Right atrium auricular region (tissue), 2 donors: ENCODE measurements around the gene OTX1. TPM values are rescaled to one million over a fixed set of nuclear protein-coding genes. Genes with fewer than 3 reads are reported as not detected.

ENCODE experiments used
- DNase-seq: peaks from one replicate; pipeline ENCODE4 v3.0.0-alpha.2; 2019; ENCODE audit warnings: low spot score
- H3K27ac ChIP-seq, 2 donors: fragments of 200-600 bp; sonication (generic); 1 replicate in 1 of 2; 2 replicates in 1 of 2; pipeline ENCODE4 v1.5.1; 2016 to 2019
- H3K27me3 ChIP-seq, 2 donors: fragments of 200-600 bp; sonication (generic); one replicate each; pipeline versions ENCODE4 v1.5.1 to v1.6.0; 2017 to 2019
- H3K36me3 ChIP-seq: fragments of 200-600 bp; sonication (generic); one replicate; pipeline ENCODE4 v1.5.1; 2016
- H3K4me1 ChIP-seq, 2 donors: fragments of 200-600 bp; sonication (generic); one replicate each; pipeline versions ENCODE4 v1.5.1 to v1.6.0; 2017 to 2019
- H3K4me3 ChIP-seq, 2 donors: fragments of 200-600 bp; sonication (generic); 1 replicate in 1 of 2; 2 replicates in 1 of 2; pipeline ENCODE4 v1.5.1; 2017 to 2019; ENCODE audit warnings: mild to moderate bottlenecking in 1 of 2, moderate library complexity in 1 of 2
- H3K9me3 ChIP-seq, 2 donors: fragments of 200-600 bp; sonication (generic); one replicate each; pipeline ENCODE4 v1.5.1; 2019
- total RNA-seq, 2 donors: library from RNA; depleted of rRNA; stranded (reverse); fragments of >200 nt; gene quantifications; one replicate each; pipeline ENCODE4 v1.1.0, GENCODE V29; 2016
- TF ChIP-seq, protein P1 (sequence below), 2 donors: fragments of 200-600 bp; sonication (generic); IDR thresholded peaks; one replicate each; pipeline ENCODE4 v1.5.1; 2019; ENCODE audit warnings: antibody characterized with exemption in 2 of 2

OTX1 gene
- total RNA-seq, 2 donors from 2014 or later, result not detected

DNA sequence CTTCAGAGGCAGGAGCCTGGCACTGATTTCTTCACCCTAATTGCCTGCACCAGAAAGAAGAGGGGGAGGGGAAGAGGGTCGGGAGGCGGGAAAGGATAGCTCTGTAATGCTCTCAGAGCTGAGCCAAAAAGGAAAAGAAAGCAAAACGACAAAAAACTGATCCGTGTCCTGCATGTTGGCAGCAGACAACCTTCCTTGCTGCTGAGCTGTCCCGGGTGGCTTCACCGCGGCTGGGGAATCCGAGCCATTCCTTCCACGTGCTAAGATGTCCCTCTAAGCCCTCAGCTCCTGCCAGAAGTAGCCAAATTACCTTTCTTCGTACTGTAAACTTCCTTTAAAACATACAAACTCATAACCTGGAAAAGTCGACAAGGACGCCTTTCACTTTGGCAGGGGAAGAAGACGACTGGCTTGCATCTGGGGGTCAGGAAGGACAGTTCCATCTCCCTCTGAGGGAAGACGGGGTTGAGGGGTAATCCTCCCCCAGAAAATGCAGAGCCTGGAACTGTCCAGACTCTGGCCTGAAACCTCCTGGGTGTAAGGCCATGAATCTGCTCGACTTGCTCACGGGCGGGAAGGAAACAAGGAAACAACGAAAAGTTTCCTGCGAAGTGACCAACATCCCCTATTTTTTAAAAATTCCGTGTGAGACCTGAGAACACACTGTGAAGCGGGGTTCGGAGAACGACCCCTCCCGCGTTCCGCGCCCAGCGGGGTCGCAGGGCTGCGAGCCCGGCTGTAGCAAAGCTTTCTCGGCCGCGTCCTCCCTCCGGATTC is 7.7 kb downstream of the OTX1 start:
- Histone ChIP-seq H3K4me1 (peaks cover 0 to 55% of the 10 kb centered on the region in 2 donors), H3K9me3 (peaks cover 0 to 3% of the 10 kb centered on the region in 2 donors), H3K36me3 (no peaks in the 10 kb centered on the region), H3K27ac (no peak overlapping the region), H3K4me3 (peak overlapping the region in 1 of 2 donors; percentile 19), H3K27me3 (peaks cover 78 to 83% of the 10 kb centered on the region in 2 donors)
- DNase-seq, result no peak
- TF ChIP-seq, protein P1, sequence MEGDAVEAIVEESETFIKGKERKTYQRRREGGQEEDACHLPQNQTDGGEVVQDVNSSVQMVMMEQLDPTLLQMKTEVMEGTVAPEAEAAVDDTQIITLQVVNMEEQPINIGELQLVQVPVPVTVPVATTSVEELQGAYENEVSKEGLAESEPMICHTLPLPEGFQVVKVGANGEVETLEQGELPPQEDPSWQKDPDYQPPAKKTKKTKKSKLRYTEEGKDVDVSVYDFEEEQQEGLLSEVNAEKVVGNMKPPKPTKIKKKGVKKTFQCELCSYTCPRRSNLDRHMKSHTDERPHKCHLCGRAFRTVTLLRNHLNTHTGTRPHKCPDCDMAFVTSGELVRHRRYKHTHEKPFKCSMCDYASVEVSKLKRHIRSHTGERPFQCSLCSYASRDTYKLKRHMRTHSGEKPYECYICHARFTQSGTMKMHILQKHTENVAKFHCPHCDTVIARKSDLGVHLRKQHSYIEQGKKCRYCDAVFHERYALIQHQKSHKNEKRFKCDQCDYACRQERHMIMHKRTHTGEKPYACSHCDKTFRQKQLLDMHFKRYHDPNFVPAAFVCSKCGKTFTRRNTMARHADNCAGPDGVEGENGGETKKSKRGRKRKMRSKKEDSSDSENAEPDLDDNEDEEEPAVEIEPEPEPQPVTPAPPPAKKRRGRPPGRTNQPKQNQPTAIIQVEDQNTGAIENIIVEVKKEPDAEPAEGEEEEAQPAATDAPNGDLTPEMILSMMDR (IDR thresholded peaks at IDR 0.05), result no peak

DNA sequence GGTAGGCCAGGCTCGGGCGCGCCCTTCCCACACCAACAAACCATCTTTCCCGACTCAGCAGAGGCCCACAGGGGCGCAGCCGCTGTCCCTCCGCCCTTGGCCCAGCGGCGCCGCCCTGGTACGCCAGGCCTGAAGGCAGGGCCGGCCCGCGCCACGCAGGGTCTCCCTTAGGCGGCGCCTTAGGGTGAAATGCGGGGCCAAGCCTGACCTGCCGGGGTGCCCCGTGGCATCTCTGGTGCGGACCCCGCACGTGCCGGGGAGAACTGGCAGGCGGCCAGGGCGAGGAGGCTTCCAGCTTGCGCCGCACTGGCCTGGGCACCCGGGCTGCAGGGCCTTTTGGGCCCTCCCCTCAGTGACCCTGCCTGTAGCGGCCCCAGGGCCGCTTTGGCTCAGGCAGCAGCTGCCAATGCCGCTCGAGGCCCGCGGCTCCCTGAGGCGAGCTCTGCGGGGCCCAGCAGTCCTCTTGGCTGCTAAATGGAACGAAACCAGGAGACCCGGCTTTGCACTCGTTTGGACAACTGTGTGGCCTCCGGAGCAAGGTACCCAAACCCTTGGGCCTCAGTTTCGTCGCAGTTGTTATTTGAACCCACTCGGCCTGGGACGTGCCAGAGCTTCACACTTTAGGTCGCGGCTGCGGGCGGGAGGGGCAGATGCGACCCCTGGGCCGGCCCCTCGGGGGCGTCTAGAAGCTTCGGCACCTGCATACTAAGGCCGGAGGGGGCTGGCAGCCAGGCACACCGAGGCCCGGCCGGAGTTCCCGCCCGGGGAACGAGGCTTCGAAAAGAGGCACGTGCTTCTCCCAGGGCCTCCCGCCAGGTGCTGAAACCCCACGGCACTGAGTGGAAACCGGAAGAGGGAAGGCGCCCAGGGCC is 8.5 kb downstream of the OTX1 start:
- Histone ChIP-seq H3K9me3 (peaks cover 0 to 3% of the 10 kb centered on the region in 2 donors), H3K4me1 (peaks cover 0 to 50% of the 10 kb centered on the region in 2 donors), H3K4me3 (peak overlapping the region in 1 of 2 donors; percentile 19), H3K36me3 (no peaks in the 10 kb centered on the region), H3K27me3 (peaks cover 73 to 81% of the 10 kb centered on the region in 2 donors), H3K27ac (no peak overlapping the region)
- DNase-seq, result no peak
- TF ChIP-seq, protein P1 (IDR thresholded peaks at IDR 0.05), result no peak

DNA sequence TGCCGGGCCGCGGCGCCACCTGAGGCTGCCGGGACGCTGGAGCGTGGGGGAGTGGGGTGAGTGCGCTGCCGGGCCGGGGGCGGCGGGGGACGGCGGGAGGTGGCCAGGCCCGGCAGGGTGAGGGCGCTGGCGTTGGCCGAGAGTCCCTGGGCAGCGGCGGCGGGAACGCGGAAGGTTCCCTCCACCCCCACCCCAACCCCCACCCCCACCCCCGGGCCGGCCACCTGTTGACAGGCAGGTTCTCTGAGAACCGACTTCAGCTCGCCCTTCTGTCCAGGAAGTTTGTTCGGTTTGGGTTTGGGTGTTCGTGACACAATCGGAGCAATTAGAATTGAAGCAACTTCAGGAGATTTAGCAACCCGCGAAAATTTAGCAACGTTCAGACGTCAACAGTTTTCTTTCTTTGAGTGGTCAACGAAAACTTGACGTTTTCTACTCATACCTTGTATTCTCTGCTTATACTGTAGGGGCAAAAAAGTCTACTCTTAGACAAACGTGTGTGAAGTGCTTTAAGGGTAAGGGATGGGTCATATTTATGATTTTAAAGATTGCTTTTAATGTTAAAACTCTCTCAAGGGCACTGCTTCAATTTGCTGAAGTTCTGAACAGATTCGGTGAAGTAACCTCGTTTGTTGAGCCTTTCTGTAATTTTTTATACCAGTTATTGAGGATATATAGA is 9.3 kb downstream of the OTX1 start:
- Histone ChIP-seq H3K9me3 (peaks cover 0 to 3% of the 10 kb centered on the region in 2 donors), H3K27me3 (peaks cover 65 to 73% of the 10 kb centered on the region in 2 donors), H3K27ac (no peak overlapping the region), H3K4me3 (no peak overlapping the region), H3K4me1 (peaks cover 0 to 46% of the 10 kb centered on the region in 2 donors), H3K36me3 (no peaks in the 10 kb centered on the region)
- TF ChIP-seq, protein P1 (IDR thresholded peaks at IDR 0.05), result no peak
- DNase-seq, result no peak

DNA sequence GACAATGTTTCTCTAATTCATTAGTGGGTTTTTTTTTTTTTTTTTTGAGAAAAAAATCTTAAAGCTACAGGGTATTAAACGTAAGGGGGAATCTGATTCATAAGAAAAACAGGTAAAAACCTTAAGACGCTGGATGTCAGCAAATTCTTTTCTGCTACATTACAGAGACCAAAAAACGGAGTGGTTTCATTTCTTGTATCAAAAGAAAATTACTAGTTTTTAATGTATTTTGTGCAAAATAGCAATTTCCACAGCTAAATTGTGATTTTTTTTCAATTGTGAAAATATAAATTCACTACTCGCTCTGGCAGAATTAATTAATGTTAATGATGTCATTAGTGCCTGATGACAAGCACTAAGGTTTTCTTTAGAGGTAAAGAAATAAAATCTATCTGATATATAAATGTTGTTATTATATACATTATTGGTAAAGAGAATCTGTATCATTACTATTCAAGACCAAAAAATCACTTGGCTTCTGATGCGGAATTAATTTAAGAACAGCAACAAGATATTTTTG is 9.9 kb downstream of the OTX1 start:
- Histone ChIP-seq H3K4me3 (no peak overlapping the region), H3K27me3 (peaks cover 59 to 69% of the 10 kb centered on the region in 2 donors), H3K36me3 (no peaks in the 10 kb centered on the region), H3K27ac (no peak overlapping the region), H3K9me3 (peaks cover 0 to 3% of the 10 kb centered on the region in 2 donors), H3K4me1 (peaks cover 0 to 40% of the 10 kb centered on the region in 2 donors)
- DNase-seq, result no peak
- TF ChIP-seq, protein P1 (IDR thresholded peaks at IDR 0.05), result no peak

DNA sequence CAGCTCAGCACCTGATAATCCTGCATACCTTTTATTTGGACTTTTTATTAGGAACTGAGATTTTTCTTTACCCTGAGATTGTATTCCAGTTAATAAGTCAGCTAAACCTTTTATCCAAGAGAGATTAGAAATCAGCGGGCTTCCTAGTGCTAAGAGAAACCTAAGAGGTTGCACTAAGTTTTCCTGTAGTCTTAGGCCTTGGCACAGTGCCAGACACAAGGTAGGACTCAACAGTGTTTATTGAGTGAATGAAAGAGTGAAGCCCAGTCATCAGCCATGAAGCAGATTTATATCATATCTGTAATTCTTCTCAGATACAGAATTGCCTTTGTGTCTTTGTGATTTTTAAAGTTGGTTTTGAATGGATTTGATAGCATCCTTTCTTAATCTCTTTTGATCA is 13.6 kb downstream of the OTX1 start:
- TF ChIP-seq, protein P1 (IDR thresholded peaks at IDR 0.05), result no peak
- H3K36me3 ChIP-seq, result no peaks in the 10 kb centered on the region
- H3K4me1 ChIP-seq, result peaks cover 0 to 7% of the 10 kb centered on the region in 2 donors
- peaks cover 22 to 42% of the 10 kb centered on the region in 2 donors for H3K27me3 ChIP-seq
- H3K9me3 ChIP-seq, result peaks cover 0 to 3% of the 10 kb centered on the region in 2 donors
- H3K4me3 ChIP-seq, result no peak overlapping the region
- H3K27ac ChIP-seq, result no peak overlapping the region
- no peak for DNase-seq
